GM18498 (cell line): ENCODE data around the gene GIPC2.
A peak's percentile ranks its signal among the peaks of the same experiment; 100 is the strongest.

Experiments
- ATAC-seq: cut with Tn5 transposase; IDR thresholded peaks from one replicate; pipeline ENCODE4 v1.9.1; 2021; ENCODE audit warnings: mild to moderate bottlenecking, moderate library complexity; ENCODE audit not compliant: unreplicated experiment

The GIPC2 gene

DNA sequence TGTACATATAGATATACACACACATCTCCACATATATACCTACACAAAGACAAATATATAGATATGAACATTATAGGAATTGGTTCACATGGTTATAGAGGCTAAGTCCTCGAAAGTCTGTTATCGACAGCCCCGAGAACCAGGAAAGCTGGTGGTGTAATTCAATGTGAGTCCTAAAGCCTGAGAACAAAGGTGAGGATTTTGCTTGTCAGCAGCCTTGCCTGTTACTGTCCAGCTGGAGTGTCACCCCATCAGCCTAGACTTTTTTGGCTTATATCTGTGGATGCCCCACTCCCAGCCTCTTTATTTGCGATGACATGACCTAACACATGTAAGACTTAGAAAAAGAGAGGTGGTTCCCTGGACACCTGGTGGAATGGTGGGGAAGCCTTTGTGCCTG is 97.0 kb downstream of the GIPC2 start:
- ATAC-seq: no peak

DNA sequence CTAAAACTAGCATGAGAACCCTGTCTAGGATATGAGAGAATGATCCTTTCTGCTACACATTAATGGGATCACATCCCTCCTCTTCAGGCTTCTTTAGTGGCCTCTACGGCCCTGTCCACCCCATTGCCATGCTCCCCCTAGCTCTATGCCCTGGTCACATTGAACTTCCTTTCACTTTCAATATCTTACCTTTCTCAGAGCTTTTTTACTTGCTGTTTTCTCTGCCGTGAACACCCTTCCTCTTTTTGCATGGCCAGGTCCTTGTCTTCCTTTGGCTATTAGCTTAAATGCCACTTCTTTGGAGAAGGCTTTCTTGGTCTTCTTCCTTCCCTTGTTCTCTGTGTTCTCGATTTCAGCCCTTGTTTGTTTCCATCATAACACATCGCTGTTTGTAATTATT is 97.4 kb downstream of the GIPC2 start:
- ATAC-seq: peak; percentile 91

DNA sequence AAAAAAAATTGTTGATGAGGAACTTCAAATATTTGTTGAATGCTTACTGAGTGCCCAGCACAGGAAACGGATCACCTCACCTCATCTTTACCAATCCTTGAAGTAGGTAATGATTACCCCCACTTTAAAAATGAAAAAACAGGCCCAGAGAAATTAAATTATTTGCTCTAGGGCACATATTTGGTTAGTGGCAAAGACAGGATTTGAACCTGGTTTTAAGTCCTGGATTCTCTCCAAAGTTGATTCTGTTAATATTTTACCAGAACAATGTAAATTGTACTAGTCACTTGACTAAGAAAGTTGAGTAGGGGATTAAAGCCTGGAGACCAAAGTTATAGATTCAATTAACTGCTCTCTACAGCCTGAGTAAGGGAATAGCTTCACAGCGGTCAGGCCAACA is 97.9 kb downstream of the GIPC2 start:
- ATAC-seq: no peak

DNA sequence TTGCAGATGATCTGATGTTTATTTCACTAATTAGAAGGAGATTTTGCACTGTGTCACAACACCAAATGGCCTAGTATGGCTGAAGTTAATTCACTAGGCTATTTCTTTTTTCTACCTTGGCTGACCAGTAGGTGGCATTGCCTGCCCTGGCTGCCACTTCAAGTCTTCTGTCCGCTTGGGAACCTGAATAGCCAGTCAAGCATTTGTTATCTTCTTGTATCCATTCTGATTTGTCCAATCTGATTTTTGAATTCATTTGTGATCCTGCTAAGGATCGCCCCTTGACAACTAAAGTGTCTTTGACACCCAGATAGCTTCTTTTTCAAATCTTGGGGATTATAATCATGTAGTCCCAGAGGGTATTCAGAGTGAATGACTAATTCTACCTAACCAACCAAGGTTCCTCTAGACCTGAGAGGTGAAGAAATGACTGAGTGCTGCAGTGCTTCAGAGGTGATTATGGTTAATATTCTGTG is 99.4 kb downstream of the GIPC2 start:
- ATAC-seq: peak; percentile 75

DNA sequence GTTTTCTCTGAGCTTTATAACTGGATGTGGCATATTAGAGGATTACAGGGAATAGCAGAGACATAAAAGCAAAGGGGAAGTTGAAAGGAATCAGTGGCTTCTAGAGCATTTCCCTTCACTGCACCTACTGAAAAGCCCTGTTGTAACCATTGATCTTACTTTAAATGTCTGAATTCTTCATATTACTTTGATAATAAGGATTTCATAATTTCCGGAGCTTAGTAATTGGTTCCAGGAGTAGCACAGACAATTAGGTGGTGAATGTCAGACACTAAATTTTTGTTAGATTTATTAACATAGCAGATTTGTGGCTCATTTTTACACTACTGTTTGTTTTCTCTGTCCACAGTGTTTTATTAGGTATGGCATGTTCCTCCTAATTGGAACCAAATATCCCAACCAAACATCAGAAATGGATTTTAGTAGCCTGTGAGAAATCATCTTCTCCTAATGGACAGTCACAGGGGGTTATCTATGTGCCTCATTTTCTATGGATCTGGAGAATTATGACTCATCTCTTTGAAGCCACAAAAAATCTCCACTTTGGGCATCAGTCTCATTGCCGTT is 100.5 kb downstream of the GIPC2 start:
- no peak for ATAC-seq

DNA sequence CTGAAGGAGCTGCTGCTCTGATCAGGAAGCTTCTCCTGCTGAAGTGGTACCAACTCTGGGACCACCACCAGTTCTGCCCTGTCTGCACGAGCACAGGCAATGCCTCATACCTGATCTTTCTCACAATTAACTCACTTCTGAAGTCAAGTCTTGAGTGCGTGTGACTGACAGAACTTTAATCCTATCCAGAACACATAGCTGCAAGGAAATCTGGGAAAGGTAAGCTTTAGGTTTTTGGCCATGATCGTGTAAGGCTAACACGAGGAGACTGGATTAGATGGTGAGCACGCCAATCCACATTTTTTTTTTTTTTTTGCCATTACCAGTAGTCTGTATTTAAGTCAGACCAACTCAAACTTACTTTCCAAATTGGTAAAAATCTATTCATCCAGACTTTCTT is 101.3 kb downstream of the GIPC2 start:
- ATAC-seq: no peak

DNA sequence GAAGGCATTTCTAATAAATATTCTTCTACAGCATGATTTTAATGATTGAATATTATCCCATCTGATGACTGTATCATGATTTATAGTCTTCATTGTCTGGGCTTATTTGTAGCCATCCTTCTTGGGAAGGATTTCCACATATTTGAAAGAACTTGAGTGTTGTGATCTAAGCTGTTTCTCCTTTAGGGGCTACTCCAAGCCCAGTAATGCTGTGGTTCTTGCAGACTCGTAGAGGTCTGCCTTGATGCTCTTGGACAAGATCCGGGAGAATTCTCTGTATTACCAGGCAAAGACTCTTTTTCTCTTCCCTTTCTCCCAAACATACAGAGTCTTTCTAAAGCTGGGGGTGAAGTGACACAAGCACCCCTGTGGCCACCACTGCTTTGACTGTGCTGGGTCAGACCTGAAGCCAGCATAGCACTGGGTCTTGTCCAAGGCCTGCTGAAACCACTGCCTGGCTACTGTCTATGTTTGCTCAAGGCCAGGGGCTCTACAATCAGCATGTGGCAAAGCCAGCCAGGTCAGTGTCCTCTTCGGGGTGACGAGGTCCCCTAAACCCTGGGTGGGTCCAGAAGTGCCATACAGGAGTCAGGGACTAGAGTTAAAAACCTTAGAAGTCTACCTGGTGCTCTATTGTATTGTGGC is 107.4 kb downstream of the GIPC2 start:
- no peak for ATAC-seq

DNA sequence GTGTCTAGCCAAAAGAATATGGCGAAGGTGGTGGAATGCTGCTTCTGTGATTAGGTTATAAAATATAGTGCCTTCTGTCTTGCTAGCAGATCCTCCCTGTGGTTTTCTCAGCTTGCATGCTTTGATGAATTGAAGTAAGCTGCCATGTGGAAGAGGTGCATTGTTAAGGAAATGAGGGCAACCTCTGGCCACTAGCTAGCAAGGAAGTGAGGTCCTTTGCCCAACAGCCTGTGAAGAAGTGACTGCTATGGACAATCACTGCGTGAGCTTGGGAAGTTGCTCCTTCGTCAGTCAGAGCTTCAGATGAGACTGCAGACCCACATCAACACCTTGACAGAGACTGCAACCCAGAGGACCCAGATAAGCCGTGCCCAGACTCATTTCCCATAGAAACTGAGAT is 109.4 kb downstream of the GIPC2 start:
- no peak for ATAC-seq

DNA sequence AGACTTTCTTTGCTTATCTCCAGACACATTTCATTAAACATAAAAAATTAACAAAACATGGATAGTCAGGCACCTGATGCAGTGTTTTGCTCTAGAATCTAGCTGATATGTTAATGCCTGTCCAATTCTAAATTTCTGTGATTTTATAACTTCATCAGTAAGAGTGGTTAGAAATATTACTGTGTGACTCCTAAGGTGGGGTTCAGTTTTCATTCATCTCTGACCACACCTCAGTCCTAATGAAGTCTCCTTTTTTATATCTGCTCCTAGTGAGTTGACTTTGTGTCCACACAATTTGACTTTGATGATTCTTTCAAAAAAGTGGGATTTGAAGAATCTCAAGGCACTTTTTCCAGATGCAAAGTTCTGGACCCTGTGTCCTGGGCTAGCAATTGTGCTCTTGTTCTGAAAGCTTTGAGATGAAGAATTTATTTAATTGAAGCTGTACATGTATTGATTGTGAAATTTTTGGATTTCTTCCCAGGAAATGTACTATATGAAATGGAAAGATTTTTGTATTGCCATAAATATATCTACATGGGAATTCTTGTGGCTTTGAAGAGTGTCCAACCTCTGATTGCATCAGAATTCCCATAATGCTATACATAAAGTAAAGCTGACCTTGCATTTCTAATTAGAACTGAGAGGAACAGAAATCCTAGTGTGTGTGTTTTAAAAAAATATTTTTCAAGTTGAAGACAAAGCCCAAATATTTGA is 111.2 kb downstream of the GIPC2 start:
- no peak for ATAC-seq

DNA sequence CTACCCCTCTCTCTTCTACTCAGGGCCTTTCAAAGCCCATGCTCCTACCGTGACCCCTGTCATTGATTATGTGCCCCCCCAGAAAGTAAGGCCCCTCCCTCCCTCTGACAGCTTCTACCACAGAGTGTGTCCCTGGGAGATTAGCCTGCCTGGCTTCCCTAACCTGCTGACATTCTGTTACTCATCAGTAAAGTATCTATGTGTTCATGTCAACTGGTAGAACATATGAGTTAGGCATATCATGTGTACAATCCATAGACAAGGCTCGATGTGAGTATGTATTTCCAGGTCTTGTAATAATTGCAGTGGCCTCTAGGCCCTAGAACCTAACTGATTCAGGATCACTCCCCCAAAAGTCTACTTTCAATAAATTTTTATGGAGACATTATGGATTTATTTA is 120.0 kb downstream of the GIPC2 start:
- no peak for ATAC-seq

DNA sequence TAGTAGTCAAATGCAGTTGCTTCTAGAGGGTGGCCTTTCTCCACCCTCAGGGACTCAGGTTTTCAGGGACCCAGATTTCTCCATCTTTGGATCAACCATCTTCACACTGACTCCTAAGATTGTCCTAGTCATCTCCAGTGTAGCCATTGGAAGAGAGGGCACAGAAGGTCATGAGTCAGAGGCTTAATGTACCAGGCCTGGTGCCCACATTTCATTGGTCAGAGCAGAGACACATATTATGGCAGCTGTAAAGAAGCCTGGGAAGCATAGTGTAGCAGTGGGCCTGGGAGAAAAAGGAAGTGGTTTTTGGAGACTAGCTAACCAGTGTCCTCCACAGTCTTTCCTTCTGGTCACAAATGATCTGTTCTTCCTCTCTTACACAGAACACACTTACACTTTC is 122.5 kb downstream of the GIPC2 start:
- no peak for ATAC-seq

DNA sequence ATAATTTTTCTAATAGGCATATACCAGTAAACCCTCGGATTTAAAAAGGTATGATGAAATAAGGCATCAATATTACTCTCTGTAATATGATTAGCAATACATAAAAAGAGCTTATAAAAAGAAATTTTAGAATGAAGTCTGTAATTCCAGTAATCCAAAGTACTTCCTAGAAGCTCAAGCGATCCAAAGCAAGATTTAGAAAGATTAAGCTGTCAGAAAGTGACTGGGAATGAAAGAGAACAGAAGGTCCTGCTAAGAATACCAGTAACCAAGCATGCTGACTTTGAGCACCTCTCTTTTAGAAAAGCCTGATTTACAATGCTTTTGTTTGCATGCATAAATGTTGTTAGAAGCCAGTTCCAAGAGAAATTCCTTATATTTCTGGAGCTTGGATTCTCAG is 125.1 kb downstream of the GIPC2 start:
- ATAC-seq: no peak

DNA sequence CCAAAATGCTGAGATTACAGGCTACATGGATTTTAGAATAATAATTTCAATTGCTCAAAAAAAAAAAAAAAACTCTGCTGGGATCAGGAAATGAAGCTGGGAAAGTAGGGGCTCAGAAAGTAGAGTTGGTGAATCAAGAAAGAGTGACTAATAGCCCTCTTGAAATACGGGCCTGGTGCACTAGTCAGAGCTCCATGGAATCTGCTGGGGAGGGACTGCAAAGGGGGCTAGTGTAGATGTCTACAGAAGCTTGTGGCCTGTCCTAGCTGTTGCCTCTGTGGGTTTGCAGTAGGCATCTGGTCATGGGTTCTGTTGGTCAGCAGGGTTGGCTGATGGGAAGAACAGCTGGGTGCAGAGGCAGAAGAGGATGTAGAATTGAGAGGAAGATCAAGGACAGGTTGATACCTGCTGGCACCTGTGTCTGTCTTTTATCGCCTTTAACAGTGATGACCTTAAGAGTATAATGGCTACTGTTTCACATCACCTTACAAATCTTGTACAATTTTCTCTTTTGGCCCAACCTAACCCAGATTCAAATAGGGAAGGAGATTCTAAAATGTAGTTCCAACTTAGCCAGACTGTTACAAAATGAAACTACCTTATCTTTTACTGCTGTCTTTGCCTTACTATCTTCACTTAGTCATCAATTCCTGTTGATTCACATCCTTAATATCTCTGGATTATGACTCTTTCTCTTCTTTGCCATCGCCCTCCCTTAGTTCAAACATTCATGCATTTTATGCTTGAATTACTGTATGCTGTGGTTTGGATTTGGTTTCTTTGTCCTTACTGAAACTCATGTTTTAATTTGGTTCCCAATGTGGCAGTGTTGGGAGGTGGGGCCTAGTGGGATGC is 126.2 kb downstream of the GIPC2 start:
- ATAC-seq: no peak

DNA sequence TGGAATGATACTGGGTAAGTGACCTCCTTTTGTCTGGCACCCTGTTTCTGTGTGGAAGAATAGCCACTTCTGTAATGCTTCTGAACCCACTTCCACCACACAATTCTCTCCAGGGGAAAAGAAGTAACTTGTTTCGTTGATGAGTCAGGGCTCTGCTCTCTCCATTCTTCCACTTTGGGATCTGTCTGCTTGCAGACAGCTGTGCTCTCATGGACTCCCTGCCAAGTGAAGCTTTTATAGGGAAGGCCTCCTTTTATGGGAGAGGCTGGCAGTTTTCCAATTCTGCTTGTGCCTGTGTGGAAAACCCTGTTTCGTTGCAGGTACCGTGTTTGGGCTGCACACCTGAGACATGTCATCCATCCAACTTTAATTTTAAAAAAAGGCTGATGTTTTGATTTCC is 130.7 kb downstream of the GIPC2 start:
- ATAC-seq: no peak

DNA sequence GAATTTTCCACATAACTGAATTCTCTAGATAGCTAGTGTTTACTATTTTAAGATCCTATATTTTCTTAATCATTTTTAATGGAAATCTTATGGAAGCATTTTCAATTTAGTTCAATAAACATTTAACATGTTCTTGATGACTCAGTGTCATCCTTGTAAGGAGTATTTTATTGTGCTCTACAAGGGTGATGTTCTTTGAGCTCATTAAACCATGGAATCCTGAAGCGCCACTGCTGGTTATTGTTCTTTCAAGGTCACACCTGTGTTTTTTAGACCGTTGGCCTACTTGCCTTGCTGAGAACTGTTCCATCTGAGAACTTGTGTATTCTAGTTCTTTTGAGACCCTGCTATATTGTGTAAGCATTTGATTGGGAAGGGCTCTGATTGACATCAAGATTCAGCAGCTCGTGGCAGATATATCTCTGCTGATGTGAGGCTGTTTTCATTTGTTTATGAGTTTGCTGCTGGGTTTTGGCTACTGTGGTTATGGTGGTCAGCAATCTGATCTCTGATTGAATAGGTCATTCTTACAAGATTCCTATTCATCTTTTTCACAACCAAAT is 132.0 kb downstream of the GIPC2 start:
- ATAC-seq: no peak

DNA sequence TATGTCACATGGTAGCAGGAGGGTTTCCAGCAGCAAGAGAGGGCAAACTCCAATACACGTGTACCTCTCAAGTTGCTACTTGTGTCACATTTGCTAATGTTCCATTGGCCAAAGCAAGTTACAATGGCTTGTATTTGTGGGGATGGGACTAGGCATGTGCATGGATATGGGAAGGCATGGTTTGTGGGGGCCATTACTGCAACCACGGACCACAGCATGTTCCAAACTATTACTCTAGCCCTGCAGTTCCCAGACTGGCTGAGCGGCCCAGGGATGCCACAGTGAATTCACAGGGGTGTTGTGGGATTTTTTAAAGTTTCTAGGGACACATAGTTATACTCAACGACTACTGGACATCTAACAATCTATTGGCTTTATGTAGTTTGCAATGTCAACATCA is 133.1 kb downstream of the GIPC2 start:
- no peak for ATAC-seq

DNA sequence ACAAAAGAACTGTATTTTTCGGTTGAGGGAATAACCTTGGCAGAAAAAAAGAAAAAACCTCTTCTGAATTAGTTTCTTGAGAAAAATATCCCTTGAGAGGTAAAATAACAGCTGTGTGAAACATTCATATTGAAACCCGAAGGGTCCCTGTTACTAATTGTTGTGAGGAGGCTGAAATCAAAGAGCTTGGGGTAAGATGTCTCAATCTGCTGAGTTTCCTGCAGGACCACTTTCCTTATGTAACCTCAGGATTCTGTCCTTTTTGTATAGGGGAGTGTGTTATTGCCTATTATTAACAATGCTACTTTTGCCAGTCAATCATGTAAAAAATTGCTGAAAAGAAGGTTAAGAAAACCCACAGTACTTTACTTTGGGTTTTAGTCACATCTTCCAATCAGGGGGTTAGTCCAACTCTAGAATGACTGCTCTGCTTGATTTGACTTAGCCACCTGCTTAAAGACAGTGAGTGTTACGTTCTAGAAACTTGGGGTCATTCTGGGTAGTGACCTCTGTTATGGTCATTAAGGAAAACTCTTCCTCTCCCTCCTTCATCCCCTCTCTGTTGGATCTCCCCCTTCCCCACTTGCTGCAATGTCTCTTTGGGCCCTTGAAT is 138.8 kb downstream of the GIPC2 start:
- no peak for ATAC-seq
